T1000 (cell line): ENCODE measurements around the gene SMOC1.

Experiments used
- DNase-seq: peaks from one replicate; lab custom pipeline; 2025; ENCODE audit warnings: mixed read lengths; lab: John Stamatoyannopoulos, UW

SMOC1 gene

GRCh38 chr14:69863083-69863482 lies 16.1 kb upstream of the SMOC1 start:
- DNase-seq: no peak

DNA sequence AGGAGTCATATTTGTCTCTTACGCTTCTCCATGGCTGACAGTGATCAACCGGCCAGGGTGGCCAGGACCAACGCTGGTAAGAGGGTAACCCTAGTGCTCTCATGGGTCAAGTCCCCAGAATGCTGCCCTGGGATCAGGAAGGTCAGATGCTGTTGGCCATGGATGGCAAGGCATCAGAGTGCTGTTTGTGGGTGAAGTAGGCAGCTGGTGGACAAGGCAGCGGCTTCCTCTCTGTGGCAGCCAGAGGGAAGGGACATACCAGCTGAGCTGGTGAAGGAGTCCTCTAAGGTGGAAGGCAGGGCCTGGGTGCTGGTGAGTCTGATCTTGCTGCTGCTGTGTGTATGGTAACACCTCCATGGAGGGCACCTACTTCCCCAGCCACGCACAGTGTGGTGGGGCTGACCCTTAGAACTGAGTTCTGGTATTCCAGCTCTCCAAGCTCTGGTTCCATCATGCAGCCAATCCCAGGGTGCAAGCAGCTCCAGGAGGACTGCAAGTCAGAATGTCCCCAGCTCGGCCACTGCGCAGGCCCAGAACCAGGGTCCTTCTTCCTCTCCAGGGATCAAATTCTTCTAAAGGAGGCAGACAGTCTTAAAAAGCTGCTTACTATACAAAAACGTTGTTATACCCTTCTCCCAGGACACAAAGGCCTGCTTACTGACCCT lies 13.4 kb upstream of the SMOC1 start:
- DNase-seq: no peak

GRCh38 chr14:69868363-69868963 lies 10.8 kb upstream of the SMOC1 start:
- no peak for DNase-seq

DNA sequence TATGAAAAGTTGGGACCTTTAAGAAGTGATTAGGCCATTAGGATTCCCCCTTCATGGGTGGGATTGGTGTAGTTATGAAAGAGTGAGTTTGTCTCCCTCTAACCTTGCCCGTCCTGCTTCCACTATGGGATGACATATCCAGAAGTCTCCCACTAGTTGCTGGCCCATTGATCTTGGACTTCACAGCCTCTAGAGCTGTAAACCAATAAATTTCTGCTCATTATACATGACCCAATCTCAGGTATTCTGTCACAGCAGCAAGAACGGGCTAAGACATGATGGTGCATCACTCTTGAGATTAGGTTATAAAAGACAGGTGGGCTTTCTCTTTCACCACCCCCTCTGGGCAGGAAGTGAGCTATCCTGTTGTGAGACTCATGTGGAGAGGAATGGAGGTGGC lies 8.6 kb upstream of the SMOC1 start:
- no peak for DNase-seq

- no peak for DNase-seq
Observed at GRCh38 chr14:69873877-69874780, 5.1 kb upstream of the SMOC1 start.

DNA sequence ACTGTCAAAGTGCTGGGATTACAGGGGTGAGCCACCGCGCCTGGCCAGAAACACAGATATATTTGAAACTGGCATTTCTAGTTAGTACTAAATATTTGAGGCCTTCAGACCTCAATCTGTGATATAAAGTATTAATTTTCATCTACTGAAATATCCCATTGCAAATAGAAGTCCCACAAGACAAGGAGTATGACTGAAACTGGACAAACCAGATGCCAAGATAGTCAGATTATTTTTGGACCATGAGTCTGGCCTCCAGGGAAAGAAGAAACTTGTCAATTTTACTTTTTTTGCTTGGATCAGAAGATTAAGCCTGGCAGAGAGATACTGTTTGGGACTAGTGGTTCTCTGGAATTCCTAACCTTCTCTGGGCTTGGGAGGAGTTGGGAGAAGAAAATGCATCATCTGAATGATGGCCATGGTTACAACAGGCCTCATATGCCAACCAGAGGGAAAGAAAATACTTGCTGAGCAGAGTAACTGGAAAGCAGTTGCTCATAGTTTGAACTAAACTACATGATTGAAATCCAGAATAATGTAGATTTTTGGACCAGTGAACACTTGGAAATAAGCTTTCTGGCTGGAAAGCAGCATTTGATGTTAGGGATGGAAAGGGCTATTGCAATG lies 2.9 kb upstream of the SMOC1 start:
- no peak for DNase-seq

- DNase-seq: no peak
Observed at GRCh38 chr14:69876848-69877306, 2.3 kb upstream of the SMOC1 start.

- DNase-seq: no peak
Observed at GRCh38 chr14:69877492-69877891, 1.7 kb upstream of the SMOC1 start.

DNA sequence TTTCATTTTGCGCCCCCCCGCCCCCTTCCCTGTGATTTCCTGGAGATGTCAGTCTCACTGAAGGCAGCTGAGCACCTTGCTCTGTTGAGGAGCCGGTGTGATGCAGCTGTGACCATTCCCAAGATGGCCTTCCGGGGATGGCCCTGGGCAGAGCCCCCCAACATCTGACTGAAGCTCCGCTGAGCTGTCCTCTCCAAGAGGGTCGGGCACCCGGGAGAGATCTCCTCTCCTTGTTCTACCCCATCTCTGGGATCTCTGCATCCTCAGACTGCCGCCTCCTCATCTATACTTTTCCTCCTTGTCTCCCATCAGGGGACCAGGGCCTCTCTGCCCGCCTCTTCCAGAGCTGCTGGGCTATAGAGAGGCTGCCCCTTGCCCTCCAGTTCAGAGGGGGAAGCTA lies 965 bp upstream of the SMOC1 start:
- no peak for DNase-seq

DNA sequence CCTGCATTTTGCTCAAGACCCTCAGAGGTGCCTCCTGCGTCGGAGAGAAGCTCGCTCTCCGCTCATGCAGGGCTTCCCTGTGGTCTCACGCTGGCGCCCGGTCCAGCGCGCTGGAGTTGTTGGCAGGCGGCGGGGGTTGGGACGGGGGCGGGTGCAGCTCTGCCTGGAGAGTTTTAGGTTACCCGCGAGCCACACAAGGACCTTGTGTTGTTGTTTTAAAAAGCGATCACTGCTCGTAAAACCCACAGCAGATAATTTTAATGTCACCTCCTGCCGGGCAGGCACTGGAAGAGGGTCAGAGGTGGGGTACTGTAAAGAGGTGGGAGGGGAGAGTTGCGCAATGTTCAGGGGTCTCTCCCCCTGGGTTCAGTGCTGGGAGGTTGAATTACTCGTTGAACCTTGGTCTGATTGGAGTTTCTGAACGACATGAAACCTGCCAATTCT lies 850 bp downstream of the SMOC1 start:
- DNase-seq: no peak

GRCh38 chr14:69880893-69881292 lies 1.7 kb downstream of the SMOC1 start:
- DNase-seq: no peak

DNA sequence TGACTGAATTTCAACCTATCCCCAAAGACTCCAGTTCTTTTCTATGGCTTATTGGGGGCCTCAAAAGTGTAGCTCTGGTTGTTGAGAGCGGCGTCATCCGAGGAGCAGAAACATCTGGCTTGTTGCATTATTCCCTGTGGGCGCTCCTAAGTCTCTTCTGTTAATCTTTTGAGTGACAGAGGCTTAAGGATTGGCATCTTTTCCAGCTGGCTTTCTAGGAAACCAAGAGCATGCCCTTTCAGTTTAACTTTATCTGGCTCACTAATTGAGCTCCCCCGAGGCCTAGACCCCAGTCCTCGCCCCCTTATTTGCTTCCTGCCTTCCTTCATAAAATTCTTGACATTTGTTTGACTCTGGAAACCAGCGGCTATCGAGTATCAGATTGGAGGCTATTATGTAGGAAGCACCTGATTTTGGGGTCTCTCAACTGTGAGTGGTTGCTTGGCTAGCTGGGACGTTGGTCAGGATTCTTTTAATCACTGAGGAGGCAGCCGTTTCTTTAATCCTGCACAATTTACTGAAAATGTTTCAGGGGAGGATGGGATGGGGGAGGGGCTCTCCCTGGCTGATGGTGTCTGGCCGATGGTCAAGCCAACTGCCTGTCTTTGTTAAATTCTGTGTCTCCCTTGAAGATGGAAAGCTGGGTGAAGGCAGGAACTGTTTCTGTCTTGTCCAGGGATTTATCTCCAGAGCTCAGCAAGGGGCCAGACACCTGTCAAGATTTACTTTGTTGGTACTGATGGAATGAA lies 3.1 kb downstream of the SMOC1 start:
- no peak for DNase-seq

- no peak for DNase-seq
Observed at GRCh38 chr14:69882915-69883314, 3.7 kb downstream of the SMOC1 start.

GRCh38 chr14:69886453-69887242 lies 7.4 kb downstream of the SMOC1 start:
- DNase-seq: no peak

GRCh38 chr14:69887740-69888657 lies 8.8 kb downstream of the SMOC1 start:
- no peak for DNase-seq

DNA sequence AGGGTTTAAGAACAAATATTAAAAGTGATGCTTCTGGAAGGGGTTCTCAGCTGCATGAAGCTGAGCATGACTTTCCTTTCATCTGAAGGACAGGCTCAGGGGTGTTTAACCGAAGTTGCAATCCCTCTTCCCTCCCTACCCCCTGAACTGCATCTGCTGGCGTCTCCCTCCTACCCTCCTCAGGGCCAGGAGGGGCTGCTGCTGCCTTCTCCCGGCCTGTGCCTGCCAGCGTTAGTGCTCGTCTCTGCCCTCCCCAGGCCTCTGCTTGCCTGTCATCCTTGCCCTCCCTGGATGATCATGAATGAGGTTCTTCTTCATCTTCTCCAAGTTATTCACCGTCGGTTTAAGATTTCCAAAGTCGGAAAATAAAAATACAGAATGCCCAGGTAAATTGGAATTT lies 12.2 kb downstream of the SMOC1 start:
- no peak for DNase-seq

- no peak for DNase-seq
Observed at GRCh38 chr14:69895109-69895508, 15.9 kb downstream of the SMOC1 start.

DNA sequence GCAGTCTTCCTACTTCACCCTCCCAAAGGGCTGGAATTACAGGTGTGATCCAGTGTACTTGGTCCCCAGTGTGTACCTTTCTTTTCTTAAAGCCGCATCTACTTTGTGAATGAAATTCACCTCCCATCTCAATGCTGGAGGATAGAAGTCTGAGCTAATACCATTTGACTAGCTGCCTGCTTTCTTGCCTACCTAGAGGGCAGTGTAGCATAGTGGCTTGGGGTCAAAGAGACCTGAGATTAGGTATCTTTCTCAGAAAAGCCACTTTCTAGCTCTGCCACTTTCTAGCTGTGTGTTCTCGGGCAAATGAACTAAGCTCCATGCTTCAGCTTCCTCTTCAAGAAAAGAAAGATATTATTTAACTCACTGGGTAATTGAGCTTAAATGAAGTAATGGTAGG lies 16.9 kb downstream of the SMOC1 start:
- DNase-seq: no peak

- no peak for DNase-seq
Observed at GRCh38 chr14:69896972-69897371, 17.8 kb downstream of the SMOC1 start.

GRCh38 chr14:69900603-69901002 lies 21.4 kb downstream of the SMOC1 start:
- no peak for DNase-seq
